Measurements from ENCODE around the gene KLB. TPM values are rescaled to one million over a fixed set of nuclear protein-coding genes. Genes with fewer than 3 reads are reported as not detected.

KLB gene
- 0.85 TPM in 1 of 2 replicates, not detected in the other for polyA plus RNA-seq

GRCh38 chr4:39406763-39407583 is at the start of gene KLB:
KLB (plus strand) TSS chr4:39406930; CDS start chr4:39406950, 20 bp downstream.

GRCh38 chr4:39365830-39366771 is 40.6 kb upstream of the KLB start, which contains the start of gene RFC1:
RFC1 (minus strand) TSS chr4:39366362; CDS start chr4:39366241, 121 bp downstream.

GRCh38 chr4:39458505-39459300 is 52.0 kb downstream of the KLB start, which contains the start of the genes LIAS and RPL9:
LIAS (plus strand) TSS chr4:39459056; CDS start chr4:39459118, 62 bp downstream.
RPL9 (minus strand) TSS chr4:39458922; CDS start chr4:39458439, 483 bp downstream.

Other genes starting within 250 kb of the KLB start
- 35.2 and 38.9 TPM in 2 replicates for gene WDR19, start 224.4 kb upstream of the KLB start, polyA plus RNA-seq
- gene RFC1, start 40.6 kb upstream of the KLB start, polyA plus RNA-seq = 44.0 and 62.8 TPM in 2 replicates
- gene RPL9, start 52.0 kb downstream of the KLB start, polyA plus RNA-seq = 280 and 307 TPM in 2 replicates
- 34.4 and 59.0 TPM in 2 replicates for gene LIAS, start 52.1 kb downstream of the KLB start, polyA plus RNA-seq
- 4.0 and 8.9 TPM in 2 replicates for gene UGDH, start 120.5 kb downstream of the KLB start, polyA plus RNA-seq
- gene SMIM14, start 231.9 kb downstream of the KLB start, polyA plus RNA-seq = 39.9 and 106 TPM in 2 replicates

Measured in Purkinje cell (primary cell).